HFFc6 (cell line): ENCODE measurements around the gene KIF14. TPM values are rescaled to one million over a fixed set of nuclear protein-coding genes. Genes with fewer than 3 reads are reported as not detected.
"Not testable (repeated sequence)": the region's sequence is repeated elsewhere in the genome, so short reads cannot be mapped to it uniquely, and the experiment has no call there.

Experiments used
- DNase-seq: peaks from one replicate; pipeline ENCODE4 v3.0.0-alpha.2; 2018
- H3K27ac Mint-ChIP-seq: 2 replicates; pipeline ENCODE4 v1.8.0; 2020; ENCODE audit warnings: mild to moderate bottlenecking, mixed read lengths
- H3K27me3 Mint-ChIP-seq: 2 replicates; pipeline ENCODE4 v1.8.0; 2021; ENCODE audit warnings: mild to moderate bottlenecking, moderate library complexity, mixed read lengths; ENCODE audit not compliant: insufficient read depth
- H3K36me3 Mint-ChIP-seq: 2 replicates; pipeline ENCODE4 v1.8.0; 2021; ENCODE audit warnings: low read depth, mixed read lengths
- H3K4me1 Mint-ChIP-seq: 2 replicates; pipeline ENCODE4 v1.8.0; 2020; ENCODE audit warnings: low read depth, mixed read lengths
- H3K4me3 Mint-ChIP-seq: 2 replicates; pipeline ENCODE4 v1.8.0; 2020; ENCODE audit warnings: mild to moderate bottlenecking, moderate library complexity, mixed read lengths
- H3K9me3 Mint-ChIP-seq: 2 replicates; pipeline ENCODE4 v1.8.0; 2020; ENCODE audit warnings: mild to moderate bottlenecking, mixed read lengths
- total RNA-seq, 6 experiments: library from RNA; stranded (reverse); fragmentation: NEBNext Ultra II Directional; extraction: Animal tissue kit (Norgen Biotek cat#: 25700); gene quantifications; 2 replicates in 1 of 6; 3 replicates in 5 of 6; pipeline ENCODE4 v1.2.3, GENCODE V29; 2021
- TF ChIP-seq, protein P1 (sequence below): fragments of 200-600 bp; sonication (generic); IDR thresholded peaks from 2 replicates; pipeline ENCODE4 v1.5.0; 2021; ENCODE audit warnings: antibody characterized with exemption, mild to moderate bottlenecking

Gene KIF14
- total RNA-seq, 6 experiments from 2014 or later: 5.3 to 12.5 (median 11.4) TPM

DNA sequence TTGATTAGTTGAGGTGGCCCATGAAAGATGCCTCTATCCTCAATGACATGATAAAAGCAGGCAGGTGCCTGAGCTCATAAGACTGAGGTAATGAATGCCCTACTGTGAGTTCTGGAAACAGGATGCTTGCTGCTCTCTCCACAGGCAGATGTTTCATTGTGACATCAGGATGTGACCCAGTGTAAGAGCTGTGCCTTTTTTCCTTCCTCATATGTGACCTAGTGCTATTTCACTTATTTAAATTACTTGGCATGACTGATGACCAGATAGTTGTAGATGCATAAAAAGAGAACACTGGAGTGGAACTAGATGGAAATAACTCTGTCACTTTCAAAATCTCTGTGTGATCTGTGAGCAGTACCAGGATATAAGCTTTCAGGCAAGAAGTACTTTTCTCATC, 31.9 kb downstream of the KIF14 start:
- Mint-ChIP-seq H3K4me3 (no peak overlapping the region), H3K4me1 (no peaks in the 10 kb centered on the region), H3K27me3 (no peaks in the 10 kb centered on the region; the same call in 1 of the 2 replicates), H3K27ac (no peak overlapping the region), H3K9me3 (no peaks in the 10 kb centered on the region), H3K36me3 (peaks cover 11% of the 10 kb centered on the region)
- TF ChIP-seq, protein P1, sequence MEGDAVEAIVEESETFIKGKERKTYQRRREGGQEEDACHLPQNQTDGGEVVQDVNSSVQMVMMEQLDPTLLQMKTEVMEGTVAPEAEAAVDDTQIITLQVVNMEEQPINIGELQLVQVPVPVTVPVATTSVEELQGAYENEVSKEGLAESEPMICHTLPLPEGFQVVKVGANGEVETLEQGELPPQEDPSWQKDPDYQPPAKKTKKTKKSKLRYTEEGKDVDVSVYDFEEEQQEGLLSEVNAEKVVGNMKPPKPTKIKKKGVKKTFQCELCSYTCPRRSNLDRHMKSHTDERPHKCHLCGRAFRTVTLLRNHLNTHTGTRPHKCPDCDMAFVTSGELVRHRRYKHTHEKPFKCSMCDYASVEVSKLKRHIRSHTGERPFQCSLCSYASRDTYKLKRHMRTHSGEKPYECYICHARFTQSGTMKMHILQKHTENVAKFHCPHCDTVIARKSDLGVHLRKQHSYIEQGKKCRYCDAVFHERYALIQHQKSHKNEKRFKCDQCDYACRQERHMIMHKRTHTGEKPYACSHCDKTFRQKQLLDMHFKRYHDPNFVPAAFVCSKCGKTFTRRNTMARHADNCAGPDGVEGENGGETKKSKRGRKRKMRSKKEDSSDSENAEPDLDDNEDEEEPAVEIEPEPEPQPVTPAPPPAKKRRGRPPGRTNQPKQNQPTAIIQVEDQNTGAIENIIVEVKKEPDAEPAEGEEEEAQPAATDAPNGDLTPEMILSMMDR: no peak
- DNase-seq: no peak

DNA sequence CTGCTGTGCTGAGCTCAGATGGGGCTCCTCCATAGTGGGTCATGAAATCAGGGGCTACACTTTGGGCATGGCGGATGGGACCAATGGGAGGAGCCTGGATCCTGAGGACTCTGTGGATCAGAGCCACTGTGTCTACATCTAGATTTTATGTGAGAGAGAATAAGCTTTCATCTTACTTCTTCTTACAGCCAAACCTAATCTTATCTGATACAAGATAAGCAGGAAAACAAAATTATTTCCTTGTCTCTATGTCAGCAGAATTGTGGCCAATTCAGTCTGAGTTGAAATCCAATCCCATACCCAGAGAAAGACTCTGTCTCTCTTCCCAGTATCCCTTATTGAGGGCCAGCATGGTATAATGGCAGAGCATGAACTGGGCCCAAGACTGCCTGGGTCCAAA, 56.2 kb downstream of the KIF14 start:
- no peak overlapping the region for H3K4me3 Mint-ChIP-seq
- no peak for DNase-seq
- H3K9me3 Mint-ChIP-seq: no peaks in the 10 kb centered on the region
- TF ChIP-seq, protein P1: no peak
- no peak overlapping the region for H3K27ac Mint-ChIP-seq
- peaks cover 7% of the 10 kb centered on the region for H3K36me3 Mint-ChIP-seq
- H3K27me3 Mint-ChIP-seq: no peaks in the 10 kb centered on the region
- peaks cover 7% of the 10 kb centered on the region; the same call in 1 of the 2 replicates for H3K4me1 Mint-ChIP-seq

DNA sequence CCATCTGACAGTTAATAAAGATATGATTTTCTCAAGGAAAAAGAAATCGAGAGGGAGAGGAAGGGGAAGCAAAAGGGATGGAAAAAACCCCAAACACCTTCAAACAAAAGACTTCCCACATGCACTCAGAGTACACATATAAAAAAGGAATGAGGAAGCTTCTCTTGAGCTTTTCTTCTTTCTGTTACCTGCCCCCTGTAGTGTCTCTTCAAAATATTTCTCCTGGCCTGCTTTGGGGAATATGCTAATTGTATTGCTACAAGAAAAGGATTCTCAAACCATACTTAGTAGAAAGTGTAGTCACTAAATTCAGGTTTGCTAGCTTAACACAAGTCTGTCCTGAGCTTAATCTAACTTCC, 58.7 kb downstream of the KIF14 start:
- Mint-ChIP-seq H3K9me3 (no peaks in the 10 kb centered on the region), H3K27ac (no peak overlapping the region), H3K4me3 (no peak overlapping the region), H3K27me3 (no peaks in the 10 kb centered on the region), H3K4me1 (peaks cover 7% of the 10 kb centered on the region; the same call in 1 of the 2 replicates), H3K36me3 (peaks cover 5% of the 10 kb centered on the region; the same call in 1 of the 2 replicates)
- TF ChIP-seq, protein P1: no peak
- no peak for DNase-seq

DNA sequence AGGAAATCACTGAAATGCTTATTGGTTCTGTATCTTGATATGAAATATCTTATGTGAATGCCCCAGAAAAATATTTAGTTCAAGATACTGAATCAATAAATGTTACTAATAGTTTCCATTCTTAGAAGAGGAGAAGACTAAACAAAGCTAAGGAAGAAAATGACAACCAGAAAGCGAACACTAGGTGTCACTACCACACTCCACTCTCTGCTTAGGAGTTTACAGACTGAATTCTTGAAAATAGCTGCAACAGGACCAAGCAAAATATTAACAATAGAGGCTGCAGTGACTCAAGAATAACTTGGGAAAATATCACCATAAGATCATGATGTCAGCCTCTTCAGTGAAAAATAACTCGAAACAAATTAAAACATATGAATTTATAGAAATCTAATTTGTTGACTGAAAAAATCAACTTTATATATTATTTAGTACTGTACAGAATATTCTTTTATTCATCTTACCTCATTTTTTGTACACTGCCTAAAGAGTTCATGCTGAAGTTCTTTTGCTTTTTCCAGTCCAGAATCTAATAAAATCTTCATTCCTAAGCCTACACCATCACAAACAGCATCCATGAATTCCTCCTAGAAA, 61.6 kb downstream of the KIF14 start:
- TF ChIP-seq, protein P1: peak; percentile 83
- DNase-seq: peak; percentile 50
- H3K4me1 Mint-ChIP-seq: peaks cover 7% of the 10 kb centered on the region; the same call in 1 of the 2 replicates
- no peaks in the 10 kb centered on the region for H3K9me3 Mint-ChIP-seq
- H3K36me3 Mint-ChIP-seq: no peaks in the 10 kb centered on the region
- no peak overlapping the region for H3K27ac Mint-ChIP-seq
- no peak overlapping the region for H3K4me3 Mint-ChIP-seq
- no peaks in the 10 kb centered on the region for H3K27me3 Mint-ChIP-seq

DNA sequence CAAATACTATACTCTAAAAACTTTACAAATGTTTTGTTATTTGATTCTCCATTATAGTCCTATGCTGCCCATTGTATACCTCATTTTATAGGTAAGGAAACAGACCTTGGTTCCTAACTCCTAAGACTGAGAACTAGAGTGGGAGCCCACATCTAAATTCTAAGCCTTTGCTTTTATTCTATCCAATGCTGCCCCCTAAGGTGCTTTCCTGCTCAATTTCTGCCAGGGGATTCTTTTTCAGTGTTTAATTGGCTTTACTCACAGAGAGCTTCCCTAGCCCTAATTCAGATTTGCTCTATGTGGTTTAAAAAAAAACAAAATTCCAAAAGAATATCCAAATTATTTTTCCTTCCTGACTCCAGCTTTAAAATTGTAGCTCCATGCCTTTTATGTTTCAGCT, 64.5 kb downstream of the KIF14 start:
- DNase-seq: no peak
- Mint-ChIP-seq H3K36me3 (peaks cover 7% of the 10 kb centered on the region; the same call in 1 of the 2 replicates), H3K9me3 (no peaks in the 10 kb centered on the region), H3K27me3 (no peaks in the 10 kb centered on the region), H3K4me3 (no peak overlapping the region), H3K4me1 (peaks cover 1% of the 10 kb centered on the region; the same call in 1 of the 2 replicates), H3K27ac (no peak overlapping the region)
- TF ChIP-seq, protein P1: no peak

DNA sequence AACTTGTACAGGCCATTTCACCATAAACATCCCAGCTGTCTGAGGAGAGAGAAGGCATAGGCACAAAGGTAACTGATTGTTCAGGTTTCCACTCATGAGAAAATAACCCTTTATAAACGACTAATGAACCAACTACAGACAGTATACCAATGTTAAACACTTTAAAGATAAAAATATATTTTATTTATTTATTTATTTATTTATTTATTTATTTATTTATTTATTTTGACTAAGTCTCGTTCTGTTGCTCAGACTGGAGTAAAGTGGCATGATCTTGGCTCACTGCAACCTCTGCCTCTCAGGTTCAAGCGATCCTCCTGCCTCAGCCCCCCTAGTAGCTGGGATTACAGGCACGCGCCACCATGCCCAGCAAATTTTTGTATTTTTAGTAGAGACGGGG, 67.8 kb downstream of the KIF14 start:
- not testable (repeated sequence) for H3K9me3 Mint-ChIP-seq, DNase-seq, H3K36me3 Mint-ChIP-seq, H3K27ac Mint-ChIP-seq, H3K27me3 Mint-ChIP-seq, H3K4me3 Mint-ChIP-seq
- H3K4me1 Mint-ChIP-seq: peaks cover 14% of the 10 kb centered on the region
